C4-2B (cell line): ENCODE data around the gene KCNN1.
"Not testable (repeated sequence)": the region's sequence is repeated elsewhere in the genome, so short reads cannot be mapped to it uniquely, and the experiment has no call there.

Experiments used
- H3K27ac ChIP-seq: fragments of 450-650 bp; 2 replicates; pipeline ENCODE4 v1.5.1; 2017
- ZFX ChIP-seq: fragments of 450-650 bp; IDR thresholded peaks from 2 replicates; pipeline ENCODE4 v1.6.1; 2017
- TF ChIP-seq, protein P1 (sequence below): fragments of 450-650 bp; conservative IDR thresholded peaks from 2 replicates; pipeline ENCODE4 v1.5.1; 2017; ENCODE audit warnings: mild to moderate bottlenecking

KCNN1 gene

GRCh38 chr19:17977021-17977420 is 10.1 kb downstream of the KCNN1 start:
- TF ChIP-seq, protein P1, sequence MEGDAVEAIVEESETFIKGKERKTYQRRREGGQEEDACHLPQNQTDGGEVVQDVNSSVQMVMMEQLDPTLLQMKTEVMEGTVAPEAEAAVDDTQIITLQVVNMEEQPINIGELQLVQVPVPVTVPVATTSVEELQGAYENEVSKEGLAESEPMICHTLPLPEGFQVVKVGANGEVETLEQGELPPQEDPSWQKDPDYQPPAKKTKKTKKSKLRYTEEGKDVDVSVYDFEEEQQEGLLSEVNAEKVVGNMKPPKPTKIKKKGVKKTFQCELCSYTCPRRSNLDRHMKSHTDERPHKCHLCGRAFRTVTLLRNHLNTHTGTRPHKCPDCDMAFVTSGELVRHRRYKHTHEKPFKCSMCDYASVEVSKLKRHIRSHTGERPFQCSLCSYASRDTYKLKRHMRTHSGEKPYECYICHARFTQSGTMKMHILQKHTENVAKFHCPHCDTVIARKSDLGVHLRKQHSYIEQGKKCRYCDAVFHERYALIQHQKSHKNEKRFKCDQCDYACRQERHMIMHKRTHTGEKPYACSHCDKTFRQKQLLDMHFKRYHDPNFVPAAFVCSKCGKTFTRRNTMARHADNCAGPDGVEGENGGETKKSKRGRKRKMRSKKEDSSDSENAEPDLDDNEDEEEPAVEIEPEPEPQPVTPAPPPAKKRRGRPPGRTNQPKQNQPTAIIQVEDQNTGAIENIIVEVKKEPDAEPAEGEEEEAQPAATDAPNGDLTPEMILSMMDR, result no peak
- TF ChIP-seq ZFX, result no peak

GRCh38 chr19:17977488-17977887 is 10.6 kb downstream of the KCNN1 start:
- TF ChIP-seq ZFX, result no peak
- TF ChIP-seq, protein P1, result no peak
- no peak overlapping the region for H3K27ac ChIP-seq

More at GRCh38 chr19:17977021-17977420, 10.1 kb downstream of the KCNN1 start:
- H3K27ac ChIP-seq, result no peak overlapping the region

DNA sequence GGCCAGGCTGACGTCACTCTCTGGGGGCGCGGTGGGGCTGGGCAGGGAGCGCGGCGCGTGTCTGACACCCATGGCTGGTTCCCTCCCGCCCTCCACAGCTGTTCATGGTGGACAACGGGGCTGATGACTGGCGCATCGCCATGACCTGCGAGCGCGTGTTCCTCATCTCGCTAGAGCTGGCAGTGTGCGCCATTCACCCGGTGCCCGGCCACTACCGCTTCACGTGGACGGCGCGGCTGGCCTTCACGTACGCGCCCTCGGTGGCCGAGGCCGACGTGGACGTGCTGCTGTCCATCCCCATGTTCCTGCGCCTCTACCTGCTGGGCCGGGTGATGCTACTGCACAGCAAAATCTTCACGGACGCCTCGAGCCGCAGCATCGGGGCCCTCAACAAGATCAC is 14.7 kb downstream of the KCNN1 start:
- no peak for TF ChIP-seq ZFX
- TF ChIP-seq, protein P1, result no peak
- no peak overlapping the region for H3K27ac ChIP-seq

GRCh38 chr19:17982430-17982829 is 15.5 kb downstream of the KCNN1 start:
- TF ChIP-seq, protein P1, result no peak
- TF ChIP-seq ZFX, result no peak
- H3K27ac ChIP-seq, result no peak overlapping the region

DNA sequence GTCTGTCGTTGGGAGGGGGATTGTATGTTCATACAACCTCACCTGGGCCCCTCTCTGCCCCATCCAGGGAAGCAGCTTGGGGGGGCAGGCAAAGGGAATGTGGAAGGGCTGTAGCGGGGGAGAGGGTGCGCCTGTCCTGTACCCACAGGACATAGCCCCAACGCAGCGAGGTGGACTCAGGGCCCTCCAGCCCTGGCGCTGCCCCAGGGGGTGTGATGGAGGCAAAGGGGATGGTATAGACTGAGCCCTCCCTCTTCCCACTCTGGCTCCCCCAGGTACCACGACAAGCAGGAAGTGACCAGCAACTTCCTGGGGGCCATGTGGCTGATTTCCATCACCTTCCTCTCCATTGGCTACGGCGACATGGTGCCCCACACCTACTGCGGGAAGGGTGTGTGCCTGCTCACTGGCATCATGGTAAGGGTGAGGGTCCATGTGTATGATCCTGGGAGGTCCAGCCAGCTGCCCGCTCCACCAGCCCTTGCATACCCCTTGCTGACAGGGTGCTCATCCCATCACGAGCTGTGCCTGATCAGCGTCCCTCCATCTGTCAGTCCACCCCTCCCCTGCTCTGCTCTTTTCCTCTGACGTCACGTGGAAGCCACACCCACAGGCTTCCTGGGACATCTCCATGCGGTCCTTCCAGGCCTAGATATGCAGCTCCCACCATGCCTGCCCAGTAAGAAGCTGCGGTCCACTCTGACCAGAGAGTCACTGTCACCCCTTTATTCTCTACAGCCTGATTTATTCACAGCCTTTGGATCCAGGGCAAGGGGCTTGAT is 18.3 kb downstream of the KCNN1 start:
- no peak overlapping the region for H3K27ac ChIP-seq
- TF ChIP-seq, protein P1, result no peak
- TF ChIP-seq ZFX, result no peak

GRCh38 chr19:17986569-17986968 is 19.7 kb downstream of the KCNN1 start:
- not testable (repeated sequence) for H3K27ac ChIP-seq

DNA sequence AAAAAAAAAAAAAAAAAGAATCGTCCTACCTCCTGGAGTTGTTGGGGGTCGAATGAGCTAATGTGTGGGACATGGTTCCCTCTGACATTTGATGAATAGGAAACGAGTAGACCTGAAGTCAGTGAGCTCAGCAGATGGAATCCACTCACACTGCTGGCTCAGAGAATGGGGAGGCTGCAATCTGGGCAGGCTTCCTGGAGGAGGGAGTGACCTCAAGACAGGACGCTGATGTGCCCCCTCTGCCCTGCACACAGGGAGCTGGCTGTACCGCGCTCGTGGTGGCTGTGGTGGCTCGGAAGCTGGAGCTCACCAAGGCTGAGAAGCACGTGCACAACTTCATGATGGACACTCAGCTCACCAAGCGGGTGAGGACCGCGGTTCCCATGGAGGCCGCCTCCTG is 21.3 kb downstream of the KCNN1 start:
- TF ChIP-seq, protein P1, result no peak
- no peak for TF ChIP-seq ZFX

GRCh38 chr19:17989425-17990094 is 22.7 kb downstream of the KCNN1 start:
- H3K27ac ChIP-seq, result no peak overlapping the region

More for the DNA sequence above, 21.3 kb downstream of the KCNN1 start:
- H3K27ac ChIP-seq, result no peak overlapping the region

More at GRCh38 chr19:17989425-17990094, 22.7 kb downstream of the KCNN1 start:
- TF ChIP-seq ZFX, result no peak
- TF ChIP-seq, protein P1, result no peak
